HG03196 (cell line): ENCODE measurements around the gene RHEB.

Experiments
- ATAC-seq: cut with Tn5 transposase; IDR thresholded peaks from one replicate; pipeline ENCODE4 v1.9.1; 2021; ENCODE audit not compliant: unreplicated experiment

RHEB gene

DNA sequence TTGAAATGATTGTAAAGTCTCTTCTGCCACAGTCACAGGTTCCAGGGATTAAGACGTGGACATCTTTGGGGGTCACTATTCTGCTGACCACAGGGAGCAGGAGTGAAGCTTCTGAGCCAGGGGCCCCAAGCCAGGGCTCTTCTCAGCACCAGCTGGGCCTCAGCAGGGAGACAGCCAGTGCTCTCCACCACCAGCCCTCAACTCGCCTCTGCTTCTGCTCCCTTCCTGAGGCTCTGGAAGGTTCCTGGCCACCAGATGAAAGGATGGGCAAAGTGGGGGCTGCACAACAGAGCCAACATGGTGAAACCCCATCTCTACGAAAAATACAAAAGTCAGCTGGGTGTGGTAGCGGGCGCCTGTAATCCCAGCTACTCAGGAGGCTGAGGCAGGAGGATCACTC, 68.5 kb downstream of the RHEB start:
- ATAC-seq, result no peak

DNA sequence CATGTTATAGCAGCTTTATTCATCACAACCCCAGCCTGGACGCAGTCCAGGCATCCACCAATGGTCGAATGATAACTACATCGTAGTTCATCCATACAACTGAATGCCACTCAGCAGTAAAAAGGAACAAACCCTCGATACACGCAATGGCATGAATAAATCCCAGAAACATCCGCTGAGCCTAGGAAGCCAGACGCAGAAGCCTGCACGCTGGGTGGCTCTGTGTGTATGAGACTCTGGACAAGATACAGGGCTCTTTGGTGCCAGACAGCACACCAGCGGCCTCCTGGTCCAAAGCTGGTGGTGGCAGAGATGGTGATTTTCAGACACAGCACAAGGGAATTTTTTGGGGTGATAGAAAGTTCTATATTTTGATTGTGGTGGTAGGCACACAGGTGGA, 69.7 kb downstream of the RHEB start:
- no peak for ATAC-seq

DNA sequence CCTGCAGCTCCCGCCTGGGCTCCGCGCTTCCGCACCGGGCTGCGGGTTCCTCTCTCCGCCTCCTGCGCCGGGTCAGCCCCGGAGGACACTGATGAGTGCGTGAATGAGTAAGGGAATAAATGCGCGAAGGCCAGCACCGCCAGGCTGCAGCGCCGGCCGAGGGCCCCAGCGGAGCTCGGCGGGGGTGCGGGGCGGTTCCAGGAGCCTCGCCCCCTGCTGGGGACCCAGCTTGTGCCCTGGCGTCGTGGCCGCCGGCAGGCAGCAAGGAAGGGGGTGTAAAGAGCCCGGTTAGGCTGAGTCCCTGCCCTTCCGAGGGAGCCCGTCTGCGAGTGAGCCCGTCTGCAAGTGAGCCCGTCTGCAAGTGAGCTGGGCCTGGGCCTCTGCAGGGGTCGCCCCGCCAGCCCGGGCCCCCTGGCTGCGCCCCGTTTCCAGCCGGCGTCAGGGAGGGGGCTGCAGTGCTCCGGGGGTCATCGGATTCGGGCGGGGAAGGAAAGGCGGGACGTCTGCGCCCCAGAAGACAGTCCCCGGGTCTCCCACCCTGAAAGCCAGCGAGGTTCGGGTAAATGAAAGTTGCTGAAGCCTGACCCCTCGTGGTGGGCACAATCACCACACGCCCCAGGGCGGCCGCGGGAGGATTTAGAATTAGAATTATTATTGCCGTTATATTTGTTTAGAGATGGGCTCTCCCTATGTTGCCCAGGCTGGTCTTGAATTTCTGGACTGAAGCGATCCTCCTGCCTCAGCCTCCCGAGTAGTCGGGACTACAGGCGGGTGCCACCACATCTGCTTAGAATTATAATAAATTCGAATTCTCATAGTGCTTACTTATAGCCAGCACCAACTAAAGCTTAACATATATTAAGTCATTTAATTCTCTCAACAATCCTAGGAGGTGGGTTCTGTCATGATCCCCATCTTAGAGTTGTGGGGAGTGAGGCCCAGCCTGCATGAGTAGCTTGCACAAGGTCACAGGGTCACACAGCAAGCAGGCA, 71.1 kb downstream of the RHEB start:
- no peak for ATAC-seq

DNA sequence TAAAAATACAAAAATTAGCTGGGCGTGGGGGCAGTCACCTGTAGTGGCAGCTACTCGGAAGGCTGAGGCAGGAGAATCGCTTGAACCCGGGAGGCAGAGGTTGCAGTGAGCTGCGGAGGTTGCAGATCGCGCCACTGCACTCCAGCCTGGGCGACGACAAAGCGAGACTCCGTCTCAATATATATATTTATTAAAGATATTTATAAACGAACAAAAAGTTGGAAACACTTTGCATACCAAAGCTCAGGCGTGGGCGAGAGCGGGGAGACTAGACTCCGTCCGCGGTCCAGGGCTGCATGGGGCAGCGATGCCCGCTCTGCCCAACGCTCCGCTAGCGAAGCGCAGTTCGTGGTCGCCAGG, 71.8 kb downstream of the RHEB start:
- ATAC-seq, result no peak

DNA sequence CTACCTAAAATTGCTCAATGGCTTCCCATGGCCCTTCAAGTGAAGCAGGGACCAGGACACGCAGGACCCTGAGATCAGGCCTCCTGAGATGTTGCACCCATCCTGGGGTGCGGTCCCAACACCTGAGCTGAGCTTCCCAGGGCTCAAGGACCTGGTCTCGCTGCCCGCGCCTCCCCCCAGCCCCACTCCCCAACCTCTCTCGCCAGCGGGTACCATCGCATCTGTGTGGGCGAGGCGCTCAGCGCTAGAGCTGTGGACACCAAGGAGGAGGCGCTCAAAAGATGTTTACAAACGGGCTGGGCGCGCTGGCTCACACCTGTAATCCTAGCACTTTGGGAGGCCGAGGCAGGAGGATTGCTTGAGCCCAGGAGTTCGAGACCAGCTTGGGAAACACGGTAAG, 72.4 kb downstream of the RHEB start:
- no peak for ATAC-seq

DNA sequence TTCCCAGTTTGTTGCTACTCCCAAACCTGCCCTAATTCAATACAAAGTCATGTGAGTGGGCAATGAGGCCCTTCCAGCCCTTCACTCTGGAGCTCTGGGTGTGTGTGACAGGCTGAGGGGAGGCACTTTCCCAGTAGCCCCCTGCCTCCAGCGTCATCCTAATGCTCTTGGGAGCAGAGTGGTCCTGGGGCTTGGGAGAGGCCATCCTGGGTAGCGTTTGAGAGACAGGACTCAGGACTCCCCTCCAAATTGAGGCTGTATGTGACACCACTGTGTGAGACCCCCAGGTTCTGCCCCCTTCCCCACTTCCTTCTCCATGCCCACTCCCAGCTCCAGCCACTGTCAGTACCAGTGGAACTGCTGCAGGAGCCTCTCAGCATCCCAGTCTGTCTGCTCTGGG, 73.3 kb downstream of the RHEB start:
- no peak for ATAC-seq

GRCh38 chr7:151444632-151445031, 75.1 kb downstream of the RHEB start:
- ATAC-seq, result no peak

DNA sequence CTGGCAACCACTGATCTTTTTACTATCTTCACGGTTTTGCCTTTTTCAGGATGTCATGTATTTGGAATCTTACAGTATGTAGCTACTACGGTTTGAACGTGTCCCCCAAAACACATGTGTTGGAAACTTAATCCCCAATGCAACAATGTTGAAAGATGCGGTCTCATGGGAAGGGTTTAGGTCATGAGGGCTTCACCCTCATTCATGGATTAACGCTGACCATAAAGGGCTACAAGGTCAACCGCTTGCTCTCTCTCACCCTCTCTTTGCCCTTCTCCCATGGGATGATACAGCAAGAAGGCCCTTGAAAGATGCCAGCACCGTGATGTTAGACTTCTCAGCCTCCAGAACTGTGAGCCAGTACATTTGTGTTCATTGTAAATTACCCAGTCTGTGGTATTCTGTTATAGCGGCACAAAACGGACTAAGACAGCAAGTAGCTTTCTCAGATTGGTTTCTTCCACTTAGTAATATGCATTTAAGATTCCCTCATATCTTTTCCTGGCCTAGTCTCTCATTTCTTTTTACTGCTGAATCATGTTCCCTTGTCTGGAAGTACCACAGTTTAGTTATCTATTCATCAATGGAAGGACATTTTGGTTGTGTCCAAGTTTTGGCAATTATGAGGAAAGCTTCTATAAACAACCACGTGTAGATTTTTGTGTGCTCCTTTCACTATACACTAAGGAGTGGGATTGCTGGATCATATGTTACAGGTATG, 76.8 kb downstream of the RHEB start:
- ATAC-seq, result no peak

DNA sequence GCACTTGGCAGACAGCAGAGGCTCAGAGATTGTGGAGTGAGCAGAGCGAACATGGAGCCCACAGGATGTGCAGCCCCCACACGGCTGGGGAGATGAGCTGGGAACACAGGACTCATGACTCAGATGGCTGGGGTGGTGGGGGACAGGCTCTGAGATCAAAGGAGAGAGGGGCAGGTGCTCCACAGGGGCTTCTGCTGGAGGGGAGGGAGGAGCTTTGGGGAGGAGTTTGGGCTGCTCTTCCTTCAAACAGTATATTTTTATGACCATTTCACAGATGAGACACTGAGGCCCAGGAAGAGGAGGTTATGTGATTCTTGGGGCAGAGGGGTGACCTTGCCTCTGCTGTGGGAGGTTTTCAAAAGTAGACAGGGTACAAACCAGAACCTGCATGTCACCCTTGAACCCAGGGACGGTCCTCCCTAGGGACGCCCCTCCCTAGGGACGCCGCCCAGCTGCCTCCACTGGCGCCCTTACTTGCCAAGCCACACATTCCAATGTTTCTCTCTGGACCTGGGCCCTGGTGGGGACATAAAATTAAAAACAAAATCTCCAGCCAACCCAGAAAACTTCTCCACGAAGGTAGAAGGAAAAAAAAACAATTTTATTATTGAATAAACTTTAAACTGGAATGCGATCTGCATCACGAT, 78.8 kb downstream of the RHEB start:
- ATAC-seq, result no peak

DNA sequence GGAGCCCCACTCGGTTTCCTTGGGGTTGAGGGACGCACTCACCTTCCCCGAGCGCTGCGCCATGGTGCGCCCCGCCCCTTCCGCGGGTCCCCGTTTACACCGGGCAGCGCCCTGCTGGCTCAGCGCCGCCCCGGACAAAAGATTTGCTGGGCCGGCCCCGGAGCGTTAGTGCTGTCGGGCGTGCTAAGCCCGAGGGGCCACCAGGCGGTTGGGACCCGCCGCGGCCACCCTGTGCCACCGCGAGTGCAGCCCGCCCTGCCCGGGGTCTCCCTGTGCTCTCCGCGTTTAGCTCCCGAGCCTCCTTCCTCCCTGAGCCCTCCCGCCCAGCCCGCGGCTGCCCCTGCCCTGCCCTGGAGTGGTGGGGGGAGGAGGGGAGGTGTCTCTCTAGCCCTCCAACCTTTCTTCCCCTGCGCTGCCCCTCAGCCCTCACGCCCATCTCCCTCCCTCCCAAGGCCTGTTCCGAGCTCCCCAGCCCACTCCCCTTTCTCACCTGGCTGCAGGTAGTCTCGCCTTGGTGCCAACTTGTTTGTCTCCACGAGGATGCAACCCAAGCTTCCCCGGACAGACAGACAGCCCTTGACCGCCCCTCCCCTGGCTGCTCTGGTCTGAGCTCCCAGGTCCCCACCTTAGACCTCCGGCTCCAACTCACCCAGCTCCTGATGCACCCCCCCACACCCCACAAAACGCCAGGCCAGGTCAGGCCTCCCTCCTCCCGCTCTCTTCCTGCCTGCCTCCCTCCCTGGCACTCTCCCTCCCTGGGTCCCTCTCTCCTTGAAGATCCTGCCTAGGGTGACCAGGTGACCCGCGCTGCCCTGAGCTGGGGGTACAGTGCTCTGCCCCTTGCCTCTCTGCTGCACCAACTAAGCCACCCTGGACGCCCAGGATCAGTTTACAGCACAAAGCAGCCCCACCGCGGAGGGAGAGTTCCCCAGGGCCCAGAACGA, 79.6 kb downstream of the RHEB start, which contains the start of gene CRYGN:
TSS of gene CRYGN (minus strand) at position 287 of the 944 bp plus-strand sequence. CDS start at position 63, 224 bp downstream.
- no peak for ATAC-seq

- no peak for ATAC-seq
These were observed 80.7 kb downstream of the RHEB start for GRCh38 chr7:151438864-151439601.

GRCh38 chr7:151437866-151438516, 81.7 kb downstream of the RHEB start:
- no peak for ATAC-seq

DNA sequence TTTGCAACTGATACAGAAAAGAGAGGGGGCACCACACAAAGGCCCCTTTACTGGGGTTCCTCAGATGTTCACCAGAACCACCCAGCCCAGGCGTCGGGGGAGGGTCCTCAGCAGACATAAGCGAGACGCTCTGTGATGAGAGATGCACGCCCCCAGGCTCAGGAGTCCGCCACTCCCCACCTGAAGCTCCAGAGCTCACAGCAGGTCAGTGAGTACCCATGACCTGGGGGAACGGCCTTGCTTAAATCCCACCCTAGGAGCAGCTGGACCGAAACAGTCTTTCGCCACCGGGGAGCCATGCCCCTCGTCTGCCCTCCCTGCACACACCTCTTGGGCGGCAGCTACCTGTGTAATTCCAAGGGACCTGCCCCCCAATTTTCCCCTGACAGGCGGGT, 82.5 kb downstream of the RHEB start:
- no peak for ATAC-seq

GRCh38 chr7:151436446-151437158, 83.1 kb downstream of the RHEB start:
- no peak for ATAC-seq

- ATAC-seq, result no peak
These were observed 83.7 kb downstream of the RHEB start for GRCh38 chr7:151435971-151436370.

- no peak for ATAC-seq
These were observed 84.4 kb downstream of the RHEB start for GRCh38 chr7:151435103-151435916.

- no peak for ATAC-seq
These were observed 85.1 kb downstream of the RHEB start for GRCh38 chr7:151434549-151434948.
